Sciatic nerve (tissue), 2 donors: ENCODE data around the gene SKAP1. TPM values are rescaled to one million over a fixed set of nuclear protein-coding genes. Genes with fewer than 3 reads are reported as not detected.
"Not testable (repeated sequence)": the region's sequence is repeated elsewhere in the genome, so short reads cannot be mapped to it uniquely, and the experiment has no call there.

ENCODE experiments used
- ATAC-seq: fragments of 200-7000 bp; cut with Tn5 transposase; one replicate; pipeline ENCODE4 v1.9.1; 2020; ENCODE audit warnings: mild to moderate bottlenecking, moderate library complexity
- DNase-seq: peaks from one replicate; pipeline ENCODE4 v3.0.0-alpha.2; 2020; ENCODE audit warnings: low spot score
- intact Hi-C: fragments of 100-400 bp; cut with DNase I; formaldehyde crosslinking; loops from one replicate; pipeline ENCODE4 v1.14.2; 2022
- total RNA-seq: library from RNA; stranded (reverse); fragmentation: NEBNext Ultra II Directional; extraction: Animal tissue kit (Norgen Biotek cat#: 25700); gene quantifications from one replicate; pipeline ENCODE4 v1.2.1, GENCODE V29; 2021
- donor health status: DM: no; HTN: no; CAD: no.
- donor health status: DM: no; HTN: no; CAD: no.

The SKAP1 gene
- total RNA-seq, 1 donor from 2014 or later, result 7.4 TPM

DNA sequence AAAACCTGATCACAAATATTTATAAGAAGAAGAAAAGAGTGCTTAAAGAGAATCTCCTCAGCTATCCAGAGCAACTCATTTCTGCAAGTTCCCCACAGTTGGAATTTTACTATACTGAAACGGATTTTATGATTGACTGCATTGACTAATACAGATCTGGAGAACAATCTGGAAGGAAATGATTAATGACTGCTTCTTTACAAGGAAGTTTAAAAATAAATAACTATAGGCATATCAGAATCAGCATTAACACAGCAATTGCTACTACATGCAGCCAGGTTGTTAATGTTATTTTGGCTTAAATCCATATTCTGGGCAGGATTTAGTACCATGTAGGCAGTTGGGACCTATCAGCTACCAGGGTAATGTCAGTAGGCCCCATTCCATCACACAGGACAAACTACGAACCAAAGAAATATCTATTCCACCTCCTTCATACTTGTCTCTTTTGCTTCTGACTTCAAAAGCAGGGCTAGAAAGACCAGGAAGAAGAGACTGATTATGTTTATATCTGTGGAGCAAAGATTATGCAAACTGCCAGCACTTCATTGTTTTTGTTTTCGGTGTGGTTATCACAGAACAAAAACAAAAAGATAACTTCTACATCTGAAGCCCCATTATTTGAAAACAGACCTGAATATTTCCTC, 3.9 kb downstream of the SKAP1 start:
- no peak for ATAC-seq
- no peak for DNase-seq
- intact Hi-C loops, result no loop called here

DNA sequence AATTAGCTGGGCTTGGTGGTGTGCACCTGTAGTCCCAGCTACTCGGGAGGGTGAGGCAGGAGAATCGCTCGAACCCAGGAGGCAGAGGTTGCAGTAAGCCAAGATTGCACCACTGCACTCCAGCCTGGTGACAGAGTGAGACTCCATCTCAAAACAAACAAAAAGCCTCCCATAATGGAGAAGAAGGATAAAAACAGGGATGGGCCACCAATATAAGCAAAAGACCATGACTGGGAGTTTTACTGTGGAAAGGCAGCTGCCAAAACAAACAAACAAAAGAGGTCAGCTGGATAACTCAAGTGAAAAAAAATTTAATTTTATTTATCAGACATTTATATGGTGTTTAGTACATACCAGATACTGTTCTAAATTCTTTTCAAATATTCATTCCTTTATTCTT, 8.0 kb downstream of the SKAP1 start:
- DNase-seq, intact Hi-C loops, ATAC-seq: not testable (repeated sequence)

DNA sequence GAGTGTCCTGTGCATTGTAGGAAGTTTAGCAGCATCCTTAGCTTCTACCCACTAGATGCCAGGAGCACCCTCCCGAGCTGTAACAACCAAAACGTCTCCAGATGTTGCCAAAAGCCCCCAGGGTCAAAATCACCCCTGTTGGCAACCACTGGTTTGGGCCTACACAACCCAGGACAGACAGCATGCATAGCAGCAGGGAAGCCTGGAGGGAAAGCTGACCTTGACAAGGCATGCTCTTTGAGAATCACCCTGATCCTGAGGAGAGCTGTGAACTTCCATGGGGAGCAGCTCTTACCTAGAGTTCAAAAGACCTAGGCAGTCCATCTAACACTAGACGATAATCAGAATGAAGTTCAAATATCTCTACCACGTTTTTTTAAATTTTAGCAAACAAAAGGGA, 9.2 kb downstream of the SKAP1 start:
- intact Hi-C loops, result no loop called here
- DNase-seq, result no peak
- ATAC-seq, result no peak

DNA sequence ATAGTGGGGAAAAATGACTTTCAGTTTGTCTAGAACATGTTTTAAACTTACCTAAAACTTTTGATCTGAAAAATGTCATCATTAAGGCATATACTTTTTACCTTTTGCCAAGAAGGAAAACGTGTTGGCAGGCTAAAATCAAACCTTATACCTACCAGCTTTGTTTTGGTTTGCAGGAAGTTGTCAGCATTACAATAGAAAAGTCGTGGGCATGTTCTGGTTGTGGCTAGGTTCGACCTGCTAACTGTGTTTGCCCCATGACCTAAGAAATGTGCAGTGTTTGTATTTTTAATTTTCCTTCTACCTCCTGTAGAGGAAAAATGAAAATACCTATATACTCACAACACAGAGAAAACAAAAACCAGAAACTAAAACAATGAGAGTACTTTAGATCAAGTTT, 13.0 kb downstream of the SKAP1 start:
- DNase-seq (no peak), ATAC-seq (no peak)
- intact Hi-C loops, result no loop called here

DNA sequence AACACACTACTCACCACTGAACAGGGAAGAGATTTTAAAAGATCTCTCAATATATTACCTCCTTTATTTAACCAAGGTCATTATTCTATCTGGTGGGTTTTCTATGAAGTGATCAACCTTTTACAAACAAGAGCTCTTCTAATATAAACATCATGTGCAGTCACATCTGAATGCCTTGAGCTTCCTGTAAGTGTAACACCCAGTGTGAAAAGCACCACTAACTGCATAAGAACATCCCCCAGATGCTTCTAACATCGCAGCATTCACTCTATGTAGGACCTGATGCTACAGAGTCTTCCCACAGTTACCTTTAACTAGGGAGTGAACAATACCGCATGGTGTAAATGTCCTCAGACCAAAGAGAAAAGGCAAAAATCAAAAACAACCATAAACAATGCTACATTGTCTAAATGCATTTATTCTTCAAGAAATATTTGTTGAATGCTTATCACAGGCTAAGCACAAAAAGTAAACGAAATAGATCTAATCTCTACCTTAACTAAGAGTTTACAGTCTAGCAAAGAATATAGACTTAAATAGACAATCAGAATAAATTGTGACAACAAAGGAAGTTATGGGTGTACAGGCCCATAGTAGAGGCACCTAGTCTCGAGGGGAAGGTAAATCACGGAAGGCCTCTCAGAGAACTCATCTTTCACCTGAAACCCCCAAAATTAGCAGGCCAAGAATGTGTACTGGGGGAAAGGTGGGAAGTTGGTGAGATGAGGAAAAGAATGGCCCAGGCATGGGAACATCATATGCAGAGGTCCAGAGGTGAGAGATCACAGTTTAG, 16.2 kb downstream of the SKAP1 start:
- intact Hi-C loops, result no loop called here
- DNase-seq (no peak), ATAC-seq (no peak)

DNA sequence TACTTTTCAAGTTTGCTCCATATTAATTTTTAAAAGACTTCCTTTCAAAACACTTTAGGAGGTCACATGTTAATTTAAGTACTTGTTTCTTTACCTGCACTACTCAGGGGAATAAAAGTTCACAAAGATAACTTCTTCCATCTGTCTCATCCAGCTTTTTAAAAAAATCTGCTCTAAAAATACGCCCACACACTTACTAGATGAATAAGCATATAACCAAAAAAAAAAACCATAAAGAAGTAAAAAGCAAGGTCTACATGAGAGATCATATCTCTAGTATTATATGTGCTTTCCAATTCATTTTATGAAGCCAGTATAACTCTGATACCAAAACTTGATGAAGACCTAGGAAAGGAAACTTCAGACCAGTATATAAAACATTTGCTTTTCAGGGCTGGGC, 17.2 kb downstream of the SKAP1 start:
- no peak for DNase-seq
- intact Hi-C loops, result no loop called here
- ATAC-seq, result no peak

DNA sequence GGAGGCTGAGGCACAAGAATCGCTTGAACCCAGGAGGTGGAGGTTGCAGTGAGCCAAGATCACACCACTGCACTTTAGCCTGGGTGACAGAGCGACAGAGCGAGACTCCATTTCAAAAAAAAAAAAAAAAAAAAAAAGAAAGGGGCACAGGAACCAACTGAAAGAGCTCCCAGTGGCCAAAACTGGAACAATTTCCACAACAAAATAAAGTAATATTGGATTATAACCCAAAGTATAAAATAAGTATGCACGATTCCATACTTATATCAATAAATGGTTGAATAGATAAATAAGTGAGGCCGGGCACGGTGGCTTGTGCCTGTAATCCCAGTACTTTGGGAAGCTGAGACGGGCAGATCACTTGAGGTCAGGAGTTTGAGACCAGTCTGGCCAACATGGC, 19.2 kb downstream of the SKAP1 start:
- intact Hi-C loops, result not testable (repeated sequence)

DNA sequence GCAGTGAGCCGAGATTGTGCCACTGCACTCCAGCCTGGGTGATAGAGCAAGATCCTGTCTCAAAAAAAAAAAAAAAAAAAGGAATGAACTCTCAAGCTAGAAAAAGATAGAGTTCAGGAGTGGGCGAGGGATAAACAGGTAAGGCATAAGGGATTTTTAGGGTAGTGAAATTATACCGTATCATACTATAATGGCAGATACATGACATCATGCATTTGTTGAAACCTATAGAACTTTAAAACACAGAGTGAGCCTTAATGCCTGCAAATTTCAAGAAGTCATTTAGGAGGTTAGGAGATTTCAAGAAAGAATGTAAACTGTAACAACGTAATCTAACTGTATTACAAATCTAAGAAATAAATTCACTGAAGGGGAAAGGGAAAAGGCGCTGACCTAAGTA, 20.4 kb downstream of the SKAP1 start:
- intact Hi-C loops, result no loop called here
- DNase-seq (no peak), ATAC-seq (no peak)

More for the DNA sequence above, 19.2 kb downstream of the SKAP1 start:
- not testable (repeated sequence) for DNase-seq, ATAC-seq

DNA sequence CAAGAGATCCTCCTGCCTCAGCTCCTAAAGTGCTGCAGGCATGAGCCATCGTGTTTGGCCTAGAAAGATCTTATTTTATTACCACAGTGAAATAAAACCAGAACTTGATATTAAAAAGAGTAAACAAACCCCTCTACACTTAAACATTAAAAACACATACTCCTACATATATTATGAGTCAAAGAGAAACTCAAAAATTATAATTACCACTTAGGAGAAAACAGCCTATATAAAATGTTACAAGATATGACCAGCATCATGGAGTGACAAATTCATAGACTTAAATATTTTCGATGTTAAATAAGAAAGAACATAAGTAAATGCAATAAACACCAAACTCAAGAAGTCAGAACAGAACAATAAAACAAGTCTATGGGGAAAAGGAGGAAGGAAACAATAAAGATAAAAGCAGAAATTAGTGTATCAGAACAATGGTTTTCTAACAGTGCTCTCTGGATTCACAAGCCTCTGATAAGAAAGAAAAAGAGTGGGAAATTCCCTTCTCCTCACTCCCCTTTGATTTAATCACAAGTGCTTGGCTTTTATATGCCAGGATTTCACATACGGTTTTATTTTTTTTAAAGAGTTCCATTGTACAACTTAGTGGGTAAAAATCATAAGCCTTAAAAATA, 23.0 kb downstream of the SKAP1 start:
- no peak for ATAC-seq
- intact Hi-C loops, result no loop called here
- DNase-seq, result no peak

DNA sequence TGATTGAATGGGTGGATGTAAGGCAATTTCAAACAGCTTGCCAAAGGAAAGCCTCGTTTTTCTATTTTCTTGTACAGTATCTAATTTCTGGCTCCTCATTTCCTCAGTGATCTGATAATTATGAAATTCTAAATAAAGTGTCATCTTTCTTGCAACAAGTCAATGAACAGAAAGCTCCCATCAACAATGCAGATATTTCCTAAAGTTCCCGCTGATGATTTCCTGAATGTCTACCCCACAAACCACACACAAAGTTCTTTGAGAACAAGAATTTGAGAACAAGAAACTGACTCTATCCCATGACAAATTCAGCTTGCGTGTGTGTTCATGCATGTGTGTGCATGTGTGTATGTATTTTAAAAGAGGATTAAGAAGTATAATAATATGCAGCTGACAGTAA, 35.2 kb downstream of the SKAP1 start:
- intact Hi-C loops, result no loop called here
- ATAC-seq, result no peak

DNA sequence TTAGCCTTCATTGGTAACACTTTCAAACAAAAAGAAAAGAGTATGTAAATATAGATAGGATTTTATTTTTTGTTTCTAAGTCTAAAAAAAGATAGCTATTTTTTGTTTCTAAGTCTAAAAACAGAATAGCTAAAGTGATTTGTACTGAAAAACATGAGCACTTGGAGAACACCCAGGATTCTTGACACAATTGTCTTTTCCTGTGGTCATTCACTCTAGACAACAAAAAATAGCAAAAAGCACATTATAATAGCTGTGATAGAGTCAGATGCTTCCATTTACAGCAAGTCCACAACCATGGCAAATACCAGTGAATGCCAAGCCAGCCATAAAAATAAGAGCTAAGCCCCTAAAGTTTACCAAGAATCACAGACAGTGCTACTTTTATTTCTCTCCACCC, 36.7 kb downstream of the SKAP1 start:
- ATAC-seq (no peak), DNase-seq (no peak)
- intact Hi-C loops, result no loop called here

More for the DNA sequence above, 35.2 kb downstream of the SKAP1 start:
- no peak for DNase-seq

DNA sequence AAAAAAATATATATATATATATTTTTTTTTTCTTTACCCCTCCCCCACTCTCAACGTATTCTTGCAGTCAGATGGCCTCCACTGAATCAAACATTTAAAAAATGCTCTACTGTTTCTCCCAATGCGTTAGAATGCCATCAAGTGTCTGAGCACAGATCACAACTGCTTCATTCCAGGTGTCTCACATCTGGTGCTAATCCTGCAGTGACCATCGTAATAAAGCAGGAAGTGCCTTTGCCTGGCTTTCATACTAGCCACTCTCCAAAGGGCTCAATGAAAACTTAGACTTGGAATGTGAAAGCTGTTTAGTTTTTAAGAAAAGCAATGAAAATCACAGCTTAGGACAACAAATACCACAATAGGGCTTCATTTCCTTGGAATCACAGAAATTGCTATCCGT, 37.2 kb downstream of the SKAP1 start:
- ATAC-seq, result no peak
- no peak for DNase-seq
- intact Hi-C loops, result no loop called here

DNA sequence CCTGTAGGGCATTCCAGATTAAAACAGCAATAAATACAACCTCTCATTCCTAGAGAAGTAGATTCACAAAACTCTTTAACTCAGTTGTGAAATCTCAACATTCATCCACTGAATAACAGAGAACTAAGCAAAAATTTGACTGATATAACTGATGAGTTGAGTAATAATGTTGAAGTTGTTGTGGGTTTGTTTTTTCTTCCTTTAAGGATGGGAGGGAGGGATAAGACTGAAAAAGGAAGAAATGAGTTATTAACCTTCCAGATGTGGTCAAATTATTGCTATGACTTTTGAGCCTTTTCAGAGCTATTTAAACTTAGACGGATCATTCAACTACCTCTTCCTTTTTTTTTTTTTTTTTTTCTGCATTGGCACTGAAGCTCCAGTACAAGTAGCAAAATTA, 38.6 kb downstream of the SKAP1 start:
- no peak for DNase-seq
- intact Hi-C loops, result no loop called here
- no peak for ATAC-seq

DNA sequence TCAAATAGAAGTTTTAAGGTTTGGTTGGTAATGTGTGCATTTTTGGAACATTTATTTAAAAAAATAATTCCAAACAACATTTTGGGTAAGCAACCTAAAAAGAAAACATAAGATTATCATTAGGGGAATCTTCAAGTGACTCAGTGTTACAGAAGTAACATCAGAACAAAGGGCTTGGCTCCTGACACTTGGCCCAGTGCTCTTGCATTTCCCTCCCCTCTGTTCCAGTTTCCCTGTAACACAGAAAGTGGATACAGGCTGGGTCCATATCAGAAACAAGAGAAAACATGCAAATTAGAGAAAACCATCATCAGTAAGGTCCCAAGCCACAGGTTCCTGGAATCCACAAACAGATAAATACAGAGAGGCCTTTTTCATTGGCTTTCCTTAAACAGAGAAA, 40.1 kb downstream of the SKAP1 start:
- intact Hi-C loops, result no loop called here
- ATAC-seq, result no peak

DNA sequence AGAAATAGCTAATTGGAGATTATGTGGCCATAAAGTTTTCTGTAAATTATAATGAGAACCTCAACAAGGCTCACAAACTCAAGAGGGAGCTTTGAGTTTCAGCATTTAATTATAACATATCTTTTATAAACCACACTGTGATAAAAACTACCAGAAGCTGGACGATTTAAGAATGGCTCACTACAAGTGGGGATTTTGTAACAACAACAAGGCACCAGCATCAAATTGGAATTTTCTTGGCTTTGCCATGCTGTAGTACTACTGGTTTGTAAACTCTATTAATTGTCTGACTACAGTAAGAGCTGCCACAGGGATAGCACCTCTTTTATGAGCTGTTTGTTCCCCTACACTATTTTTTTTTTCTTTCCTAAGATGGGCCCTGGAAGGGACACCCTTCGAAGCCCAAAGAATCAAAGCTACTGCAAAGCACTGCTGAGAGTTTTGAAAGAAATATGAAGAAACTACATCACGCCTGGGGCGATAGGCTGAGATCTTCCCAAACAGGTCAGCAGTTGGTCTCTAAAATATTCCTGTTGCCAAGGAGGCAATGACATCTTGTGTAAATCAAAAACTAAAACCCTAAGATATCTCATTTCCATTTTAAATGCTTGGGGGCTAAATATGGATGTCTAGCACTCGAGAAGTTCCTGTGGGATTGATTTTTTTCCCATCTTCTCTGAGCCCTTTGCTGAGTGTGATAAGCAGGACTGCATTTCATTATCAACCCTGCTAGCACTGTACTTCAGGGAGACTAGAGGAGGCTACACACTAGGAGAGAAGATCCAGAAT, 40.9 kb downstream of the SKAP1 start:
- DNase-seq, result no peak
- ATAC-seq, result no peak
- intact Hi-C loops, result no loop called here

More for the DNA sequence above, 40.1 kb downstream of the SKAP1 start:
- no peak for DNase-seq

DNA sequence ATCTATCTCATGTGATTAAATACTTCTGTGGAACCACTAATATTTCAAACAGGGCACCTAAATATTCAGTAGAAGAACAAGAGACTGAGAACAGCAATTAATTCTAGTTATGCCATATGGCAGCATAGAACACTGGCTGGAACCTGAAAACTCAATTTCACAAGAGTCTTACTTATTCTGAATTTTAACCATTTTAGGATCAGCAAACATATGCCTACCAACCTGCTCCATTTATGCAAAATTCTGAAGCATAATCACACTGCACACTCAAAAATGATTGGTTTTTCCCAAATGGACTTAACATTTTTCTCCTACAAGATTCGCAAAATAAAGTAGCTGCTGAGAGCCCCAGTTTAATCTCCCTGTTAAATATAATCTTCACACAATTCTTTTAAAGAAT, 43.2 kb downstream of the SKAP1 start:
- intact Hi-C loops, result no loop called here
- DNase-seq (no peak), ATAC-seq (no peak)

DNA sequence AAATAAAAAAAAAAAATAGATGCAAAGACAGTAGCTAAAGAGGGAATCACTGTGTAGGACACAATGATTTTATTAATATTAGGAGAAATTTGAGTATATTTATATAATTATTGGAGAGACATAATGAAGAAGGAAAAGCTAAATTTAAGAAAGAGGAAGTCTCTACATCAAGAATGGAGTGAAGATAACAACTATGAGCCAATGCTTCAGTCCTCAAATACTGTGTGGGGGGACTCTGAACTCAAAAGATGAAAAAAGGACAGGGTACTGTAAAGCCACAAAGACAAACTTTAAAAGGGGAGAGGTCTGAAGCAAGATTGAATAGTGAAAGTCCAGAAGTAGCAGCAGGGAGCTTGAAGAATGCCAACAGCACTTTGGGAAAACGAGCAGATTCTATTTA, 44.7 kb downstream of the SKAP1 start:
- intact Hi-C loops, result no loop called here
- ATAC-seq (no peak), DNase-seq (no peak)

DNA sequence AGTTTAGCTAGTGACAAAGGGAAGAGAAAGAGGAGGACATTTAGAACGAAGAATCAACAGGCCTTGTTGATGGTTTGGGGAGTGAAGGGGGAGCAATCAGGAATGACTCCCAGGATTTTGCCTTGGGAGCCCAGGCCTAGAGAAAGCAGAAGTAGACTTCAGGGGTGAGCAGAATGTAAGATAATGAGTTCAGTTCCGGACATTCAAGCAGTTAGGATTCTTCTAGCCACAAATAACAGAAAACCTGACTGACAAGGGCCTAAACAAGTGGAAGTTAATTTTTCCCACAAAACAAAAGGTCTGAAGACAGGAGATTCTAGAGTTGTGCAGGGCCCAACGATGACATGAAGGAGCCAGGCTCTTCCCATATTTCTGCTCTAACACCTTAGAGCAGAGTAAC, 45.9 kb downstream of the SKAP1 start:
- ATAC-seq (no peak), DNase-seq (no peak)
- intact Hi-C loops, result no loop called here

DNA sequence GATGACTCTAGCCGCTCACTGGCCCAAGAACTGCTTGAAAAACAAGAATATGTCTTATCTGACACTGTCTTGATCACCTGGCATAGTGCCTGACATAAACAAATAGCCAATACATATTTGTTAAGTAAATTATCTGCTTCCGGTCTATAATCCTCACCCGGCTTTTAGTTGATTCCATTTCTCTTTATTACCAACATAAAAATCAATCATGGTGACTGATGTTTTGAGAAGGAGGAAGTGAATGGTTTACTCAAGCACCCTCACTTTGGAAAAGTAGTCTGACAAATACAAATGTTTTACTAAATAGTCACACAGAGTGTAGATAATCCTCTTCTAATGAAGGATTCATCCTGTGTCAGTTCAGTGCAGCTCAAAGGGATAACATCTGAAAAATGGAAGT, 47.0 kb downstream of the SKAP1 start:
- DNase-seq (no peak), ATAC-seq (no peak)
- intact Hi-C loops, result no loop called here
